KOPT-K1 (cell line): ENCODE data around the gene LRMDA.

ENCODE experiments used
- H3K27ac ChIP-seq: fragments of 200-600 bp; sonication (generic); 2 replicates; pipeline ENCODE4 v1.5.1; 2016; ENCODE audit warnings: antibody characterized with exemption, mild to moderate bottlenecking, low read depth, low read length; ENCODE audit not compliant: poor library complexity, severe bottlenecking
- H3K36me3 ChIP-seq: fragments of 200-600 bp; sonication (generic); 2 replicates; pipeline ENCODE4 v1.5.1; 2017; ENCODE audit warnings: antibody characterized with exemption, mild to moderate bottlenecking, low read length, moderate library complexity; ENCODE audit not compliant: insufficient read depth
- H3K9me3 ChIP-seq: fragments of 200-600 bp; sonication (generic); 2 replicates; pipeline ENCODE4 v1.5.1; 2017; ENCODE audit warnings: antibody characterized with exemption, low read length, mild to moderate bottlenecking; ENCODE audit not compliant: insufficient read depth, poor library complexity, severe bottlenecking

Gene LRMDA

GRCh38 chr10:75547391-75548298, 116.2 kb downstream of the LRMDA start:
- H3K27ac ChIP-seq, result no peak overlapping the region

GRCh38 chr10:75548356-75548755, 116.9 kb downstream of the LRMDA start:
- H3K27ac ChIP-seq, result no peak overlapping the region
- no peaks in the 10 kb centered on the region for H3K9me3 ChIP-seq
- H3K36me3 ChIP-seq, result no peaks in the 10 kb centered on the region

More at GRCh38 chr10:75547391-75548298, 116.2 kb downstream of the LRMDA start:
- Histone ChIP-seq H3K9me3 (no peaks in the 10 kb centered on the region), H3K36me3 (no peaks in the 10 kb centered on the region)

GRCh38 chr10:75550191-75550590, 118.8 kb downstream of the LRMDA start:
- H3K36me3 ChIP-seq, result no peaks in the 10 kb centered on the region
- H3K27ac ChIP-seq, result no peak overlapping the region
- no peaks in the 10 kb centered on the region for H3K9me3 ChIP-seq

GRCh38 chr10:75552171-75552570, 120.7 kb downstream of the LRMDA start:
- Histone ChIP-seq H3K36me3 (no peaks in the 10 kb centered on the region), H3K27ac (no peak overlapping the region), H3K9me3 (no peaks in the 10 kb centered on the region)

GRCh38 chr10:75553550-75553949, 122.1 kb downstream of the LRMDA start:
- H3K27ac ChIP-seq, result no peak overlapping the region
- no peaks in the 10 kb centered on the region for H3K36me3 ChIP-seq
- H3K9me3 ChIP-seq, result no peaks in the 10 kb centered on the region

- Histone ChIP-seq H3K27ac (no peak overlapping the region), H3K9me3 (no peaks in the 10 kb centered on the region), H3K36me3 (no peaks in the 10 kb centered on the region)
Measured at GRCh38 chr10:75555323-75555722, 123.9 kb downstream of the LRMDA start.

GRCh38 chr10:75556320-75556719, 124.9 kb downstream of the LRMDA start:
- H3K27ac ChIP-seq, result no peak overlapping the region
- no peaks in the 10 kb centered on the region for H3K36me3 ChIP-seq
- H3K9me3 ChIP-seq, result no peaks in the 10 kb centered on the region

- peaks cover 13% of the 10 kb centered on the region for H3K9me3 ChIP-seq
- no peaks in the 10 kb centered on the region for H3K36me3 ChIP-seq
- no peak overlapping the region for H3K27ac ChIP-seq
Measured at GRCh38 chr10:75565286-75566251, 134.1 kb downstream of the LRMDA start.

GRCh38 chr10:75568450-75569130, 137.2 kb downstream of the LRMDA start:
- no peak overlapping the region for H3K27ac ChIP-seq
- peaks cover 29% of the 10 kb centered on the region for H3K9me3 ChIP-seq
- no peaks in the 10 kb centered on the region for H3K36me3 ChIP-seq

GRCh38 chr10:75569506-75569905, 138.1 kb downstream of the LRMDA start:
- peaks cover 30% of the 10 kb centered on the region for H3K9me3 ChIP-seq
- no peak overlapping the region for H3K27ac ChIP-seq
- H3K36me3 ChIP-seq, result no peaks in the 10 kb centered on the region

GRCh38 chr10:75572478-75572877, 141.1 kb downstream of the LRMDA start:
- Histone ChIP-seq H3K27ac (no peak overlapping the region), H3K9me3 (peaks cover 39% of the 10 kb centered on the region), H3K36me3 (no peaks in the 10 kb centered on the region)

GRCh38 chr10:75575940-75576339, 144.5 kb downstream of the LRMDA start:
- Histone ChIP-seq H3K27ac (no peak overlapping the region), H3K9me3 (peaks cover 39% of the 10 kb centered on the region), H3K36me3 (no peaks in the 10 kb centered on the region)

- Histone ChIP-seq H3K36me3 (no peaks in the 10 kb centered on the region), H3K9me3 (peaks cover 12% of the 10 kb centered on the region), H3K27ac (no peak overlapping the region)
Measured at GRCh38 chr10:75582102-75582501, 150.7 kb downstream of the LRMDA start.

- peaks cover 12% of the 10 kb centered on the region for H3K9me3 ChIP-seq
Measured at GRCh38 chr10:75585294-75585693, 153.9 kb downstream of the LRMDA start.

GRCh38 chr10:75586814-75587213, 155.4 kb downstream of the LRMDA start:
- Histone ChIP-seq H3K27ac (no peak overlapping the region), H3K36me3 (no peaks in the 10 kb centered on the region), H3K9me3 (peaks cover 11% of the 10 kb centered on the region)

More at GRCh38 chr10:75585294-75585693, 153.9 kb downstream of the LRMDA start:
- Histone ChIP-seq H3K27ac (no peak overlapping the region), H3K36me3 (no peaks in the 10 kb centered on the region)
